ENCODE data around the gene CSNK1G1. TPM values are rescaled to one million over a fixed set of nuclear protein-coding genes. Genes with fewer than 3 reads are reported as not detected.

CSNK1G1 gene
- polyA plus RNA-seq, 1 of the 3 experiments (the other 2 are of a cell fraction), result 10.2 TPM

DNA sequence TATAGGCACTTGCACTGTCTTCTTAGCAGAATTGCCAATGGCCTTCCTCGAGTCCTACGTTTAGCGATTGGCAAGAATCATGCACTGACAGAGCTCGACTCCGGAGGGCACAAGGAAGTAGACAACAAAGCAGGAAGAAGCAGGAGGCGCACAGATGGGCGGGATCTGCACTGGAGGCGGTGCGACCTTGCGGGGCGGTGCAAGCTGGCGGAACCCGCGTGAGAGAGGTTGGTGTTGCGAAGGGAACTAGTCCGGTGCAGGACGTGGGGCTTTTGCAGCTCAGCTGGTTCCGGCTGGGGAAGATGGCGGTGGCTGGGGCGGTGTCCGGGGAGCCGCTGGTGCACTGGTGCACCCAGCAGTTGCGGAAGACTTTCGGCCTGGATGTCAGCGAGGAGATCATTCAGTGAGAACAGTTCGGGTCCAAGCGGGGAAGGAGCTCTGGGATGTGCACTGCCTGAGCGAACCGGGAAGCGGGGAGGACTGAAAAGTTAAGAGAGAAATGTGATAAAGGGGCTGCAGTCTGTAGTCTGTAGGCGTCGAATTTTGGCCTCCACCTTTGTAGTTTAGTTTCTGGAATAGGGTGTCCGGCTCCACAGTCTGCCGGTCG is 31.7 kb upstream of the CSNK1G1 start, which contains the start of gene TRIP4:
TSS of gene TRIP4 (plus strand) at position 275 of the 607 bp plus-strand sequence. CDS start at position 303, 28 bp downstream.
- peak within 1 kb of the TSS; percentile 89 for H3K4me2 ChIP-seq
- H3K79me2 ChIP-seq (ENCODE audit: insufficient read depth), result peaks cover 49% of the 10 kb centered on the region
- CTCF ChIA-PET, result interaction anchor here (0.6 to 1.9 kb wide), 13 partner anchors 11 to 400 kb away, joined by 3 to 10 read pairs (median 4); partner anchors contain the start of genes PPIB and SNX1
- H3K36me3 ChIP-seq (replicated peaks in 1 of 2; ENCODE audit: control insufficient read depth in 1 of 2, insufficient read depth in 2 of 2, low read length in 1 of 2), result peaks cover 0 to 3% of the 10 kb centered on the region in 2 experiments
- H3F3A ChIP-seq (replicated peaks; ENCODE audit: insufficient read depth), result peaks cover 4% of the 10 kb centered on the region
- H4K20me1 ChIP-seq (ENCODE audit: insufficient read depth), result no peaks in the 10 kb centered on the region
- 0% methylated on average over 35 of the region's 35 CpGs for WGBS (ENCODE audit: low lambda C conversion rate)
- peak within 1 kb of the TSS; percentile 68 to 98 for H3K4me3 ChIP-seq (ENCODE audit: low read depth in 2 of 2, low read length in 1 of 2)
- peak within 1 kb of the TSS; percentile 97 for H2AFZ ChIP-seq (ENCODE audit: low read depth)
- no peaks in the 10 kb centered on the region for H3K9me2 ChIP-seq
- H3K27me3 ChIP-seq (ENCODE audit: insufficient read depth), result no peaks in the 10 kb centered on the region
- POLR2A ChIA-PET, result interaction anchor here (0.7 to 2.1 kb wide), 11 partner anchors 8 to 1230 kb away, joined by 3 to 17 read pairs (median 3); partner anchors contain the start of genes CIAO2A, CLPX, CSNK1G1 and PPIB
- H3K4me1 ChIP-seq (ENCODE audit: control insufficient read depth in 1 of 2, insufficient read depth in 2 of 2, low read depth in 1 of 2, low read length in 1 of 2), result peaks cover 0 to 3% of the 10 kb centered on the region in 2 experiments; a peak in 1 of 4 replicates
- peak within 1 kb of the TSS; percentile 74 to 81 for H3K27ac ChIP-seq (ENCODE audit: low read depth in 2 of 2, low read length in 1 of 2)
- peak within 1 kb of the TSS; percentile 81 for H3K9ac ChIP-seq
- no peaks in the 10 kb centered on the region for H3K9me3 ChIP-seq
- DNase-seq, result peak; percentile 92
- TF ChIP-seq ELF1 (IDR thresholded peaks at IDR 0.05) (peak; percentile 95), POLR2AphosphoS5 (IDR thresholded peaks at IDR 0.05; ENCODE audit: low read depth, low read length) (peak; percentile 96), SMC3 (IDR thresholded peaks at IDR 0.05; ENCODE audit: low read depth, low read length) (peak; percentile 7; the same call in 1 of the 2 replicates), FOSL2 (IDR thresholded peaks at IDR 0.05; ENCODE audit: borderline replicate concordance, low read depth) (no peak; the same call in 1 of the 2 replicates), RFX5 (IDR thresholded peaks at IDR 0.05; ENCODE audit: low read length) (peak; percentile 21; the same call in 1 of the 2 replicates), JUND (IDR thresholded peaks at IDR 0.05) (no peak; the same call in 1 of the 2 replicates), GATA2 (CRISPR knock-in tag; IDR thresholded peaks at IDR 0.05) (no peak), RXRA (IDR thresholded peaks at IDR 0.05; ENCODE audit: borderline replicate concordance, low read depth) (no peak), EZH2phosphoT487 (IDR thresholded peaks at IDR 0.05; ENCODE audit: borderline replicate concordance, low read depth) (no peak), NRF1 (IDR thresholded peaks at IDR 0.05; ENCODE audit: low read depth, low read length) (no peak), MEF2A (IDR thresholded peaks at IDR 0.05; ENCODE audit: borderline replicate concordance, low read depth) (no peak), TAF1 (IDR thresholded peaks at IDR 0.05; ENCODE audit: borderline replicate concordance, low read depth, low read length) (peak; percentile 99), NFIC (IDR thresholded peaks at IDR 0.05; ENCODE audit: borderline replicate concordance) (peak; percentile 18; the same call in 1 of the 2 replicates), MXI1 (IDR thresholded peaks at IDR 0.05; ENCODE audit: low read depth, low read length) (peak; percentile 95), CHD2 (IDR thresholded peaks at IDR 0.05; ENCODE audit: low read length, partially characterized antibody) (peak; percentile 95), RCOR1 (IDR thresholded peaks at IDR 0.05; ENCODE audit: low read length) (no peak), TEAD4 (IDR thresholded peaks at IDR 0.05; ENCODE audit: borderline replicate concordance, insufficient read depth) (0 out of 2 replicates have a peak, but pooled peaks have one; percentile 13)
- TF ChIP-seq, protein P1, sequence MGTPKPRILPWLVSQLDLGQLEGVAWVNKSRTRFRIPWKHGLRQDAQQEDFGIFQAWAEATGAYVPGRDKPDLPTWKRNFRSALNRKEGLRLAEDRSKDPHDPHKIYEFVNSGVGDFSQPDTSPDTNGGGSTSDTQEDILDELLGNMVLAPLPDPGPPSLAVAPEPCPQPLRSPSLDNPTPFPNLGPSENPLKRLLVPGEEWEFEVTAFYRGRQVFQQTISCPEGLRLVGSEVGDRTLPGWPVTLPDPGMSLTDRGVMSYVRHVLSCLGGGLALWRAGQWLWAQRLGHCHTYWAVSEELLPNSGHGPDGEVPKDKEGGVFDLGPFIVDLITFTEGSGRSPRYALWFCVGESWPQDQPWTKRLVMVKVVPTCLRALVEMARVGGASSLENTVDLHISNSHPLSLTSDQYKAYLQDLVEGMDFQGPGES (IDR thresholded peaks at IDR 0.05; ENCODE audit: low read depth, low read length), result no peak
- TF ChIP-seq, protein P2, sequence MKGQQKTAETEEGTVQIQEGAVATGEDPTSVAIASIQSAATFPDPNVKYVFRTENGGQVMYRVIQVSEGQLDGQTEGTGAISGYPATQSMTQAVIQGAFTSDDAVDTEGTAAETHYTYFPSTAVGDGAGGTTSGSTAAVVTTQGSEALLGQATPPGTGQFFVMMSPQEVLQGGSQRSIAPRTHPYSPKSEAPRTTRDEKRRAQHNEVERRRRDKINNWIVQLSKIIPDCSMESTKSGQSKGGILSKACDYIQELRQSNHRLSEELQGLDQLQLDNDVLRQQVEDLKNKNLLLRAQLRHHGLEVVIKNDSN (IDR thresholded peaks at IDR 0.05; ENCODE audit: borderline replicate concordance, low read depth), result peak; percentile 80; the same call in 1 of the 2 replicates
- TF ChIP-seq, protein P3, sequence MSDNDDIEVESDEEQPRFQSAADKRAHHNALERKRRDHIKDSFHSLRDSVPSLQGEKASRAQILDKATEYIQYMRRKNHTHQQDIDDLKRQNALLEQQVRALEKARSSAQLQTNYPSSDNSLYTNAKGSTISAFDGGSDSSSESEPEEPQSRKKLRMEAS (IDR thresholded peaks at IDR 0.05; ENCODE audit: low read depth), result peak; percentile 94
- TF ChIP-seq, protein P4, sequence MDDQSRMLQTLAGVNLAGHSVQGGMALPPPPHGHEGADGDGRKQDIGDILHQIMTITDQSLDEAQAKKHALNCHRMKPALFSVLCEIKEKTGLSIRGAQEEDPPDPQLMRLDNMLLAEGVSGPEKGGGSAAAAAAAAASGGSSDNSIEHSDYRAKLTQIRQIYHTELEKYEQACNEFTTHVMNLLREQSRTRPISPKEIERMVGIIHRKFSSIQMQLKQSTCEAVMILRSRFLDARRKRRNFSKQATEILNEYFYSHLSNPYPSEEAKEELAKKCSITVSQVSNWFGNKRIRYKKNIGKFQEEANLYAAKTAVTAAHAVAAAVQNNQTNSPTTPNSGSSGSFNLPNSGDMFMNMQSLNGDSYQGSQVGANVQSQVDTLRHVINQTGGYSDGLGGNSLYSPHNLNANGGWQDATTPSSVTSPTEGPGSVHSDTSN (IDR thresholded peaks at IDR 0.05), result peak; percentile 83
- TF ChIP-seq, protein P5, sequence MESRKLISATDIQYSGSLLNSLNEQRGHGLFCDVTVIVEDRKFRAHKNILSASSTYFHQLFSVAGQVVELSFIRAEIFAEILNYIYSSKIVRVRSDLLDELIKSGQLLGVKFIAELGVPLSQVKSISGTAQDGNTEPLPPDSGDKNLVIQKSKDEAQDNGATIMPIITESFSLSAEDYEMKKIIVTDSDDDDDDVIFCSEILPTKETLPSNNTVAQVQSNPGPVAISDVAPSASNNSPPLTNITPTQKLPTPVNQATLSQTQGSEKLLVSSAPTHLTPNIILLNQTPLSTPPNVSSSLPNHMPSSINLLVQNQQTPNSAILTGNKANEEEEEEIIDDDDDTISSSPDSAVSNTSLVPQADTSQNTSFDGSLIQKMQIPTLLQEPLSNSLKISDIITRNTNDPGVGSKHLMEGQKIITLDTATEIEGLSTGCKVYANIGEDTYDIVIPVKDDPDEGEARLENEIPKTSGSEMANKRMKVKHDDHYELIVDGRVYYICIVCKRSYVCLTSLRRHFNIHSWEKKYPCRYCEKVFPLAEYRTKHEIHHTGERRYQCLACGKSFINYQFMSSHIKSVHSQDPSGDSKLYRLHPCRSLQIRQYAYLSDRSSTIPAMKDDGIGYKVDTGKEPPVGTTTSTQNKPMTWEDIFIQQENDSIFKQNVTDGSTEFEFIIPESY (IDR thresholded peaks at IDR 0.05; ENCODE audit: borderline replicate concordance, low read depth), result peak; percentile 83
- TF ChIP-seq, protein P6, sequence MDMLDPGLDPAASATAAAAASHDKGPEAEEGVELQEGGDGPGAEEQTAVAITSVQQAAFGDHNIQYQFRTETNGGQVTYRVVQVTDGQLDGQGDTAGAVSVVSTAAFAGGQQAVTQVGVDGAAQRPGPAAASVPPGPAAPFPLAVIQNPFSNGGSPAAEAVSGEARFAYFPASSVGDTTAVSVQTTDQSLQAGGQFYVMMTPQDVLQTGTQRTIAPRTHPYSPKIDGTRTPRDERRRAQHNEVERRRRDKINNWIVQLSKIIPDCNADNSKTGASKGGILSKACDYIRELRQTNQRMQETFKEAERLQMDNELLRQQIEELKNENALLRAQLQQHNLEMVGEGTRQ (IDR thresholded peaks at IDR 0.05; ENCODE audit: borderline replicate concordance, low read depth, low read length), result no peak; the same call in 1 of the 2 replicates
- TF ChIP-seq, protein P7, sequence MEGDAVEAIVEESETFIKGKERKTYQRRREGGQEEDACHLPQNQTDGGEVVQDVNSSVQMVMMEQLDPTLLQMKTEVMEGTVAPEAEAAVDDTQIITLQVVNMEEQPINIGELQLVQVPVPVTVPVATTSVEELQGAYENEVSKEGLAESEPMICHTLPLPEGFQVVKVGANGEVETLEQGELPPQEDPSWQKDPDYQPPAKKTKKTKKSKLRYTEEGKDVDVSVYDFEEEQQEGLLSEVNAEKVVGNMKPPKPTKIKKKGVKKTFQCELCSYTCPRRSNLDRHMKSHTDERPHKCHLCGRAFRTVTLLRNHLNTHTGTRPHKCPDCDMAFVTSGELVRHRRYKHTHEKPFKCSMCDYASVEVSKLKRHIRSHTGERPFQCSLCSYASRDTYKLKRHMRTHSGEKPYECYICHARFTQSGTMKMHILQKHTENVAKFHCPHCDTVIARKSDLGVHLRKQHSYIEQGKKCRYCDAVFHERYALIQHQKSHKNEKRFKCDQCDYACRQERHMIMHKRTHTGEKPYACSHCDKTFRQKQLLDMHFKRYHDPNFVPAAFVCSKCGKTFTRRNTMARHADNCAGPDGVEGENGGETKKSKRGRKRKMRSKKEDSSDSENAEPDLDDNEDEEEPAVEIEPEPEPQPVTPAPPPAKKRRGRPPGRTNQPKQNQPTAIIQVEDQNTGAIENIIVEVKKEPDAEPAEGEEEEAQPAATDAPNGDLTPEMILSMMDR (IDR thresholded peaks at IDR 0.05), result peak; percentile 19; the same call in 1 of the 2 replicates

Measured in SK-N-SH (cell line).